GM18502 (cell line): ENCODE results near the gene SDC3.

ENCODE experiments used
- ATAC-seq: cut with Tn5 transposase; IDR thresholded peaks from one replicate; pipeline ENCODE4 v1.9.1; 2021; ENCODE audit warnings: mild to moderate bottlenecking; ENCODE audit not compliant: unreplicated experiment, poor library complexity

Gene SDC3

GRCh38 chr1:30893776-30894507 is 14.6 kb downstream of the SDC3 start:
- no peak for ATAC-seq

GRCh38 chr1:30892671-30893073 is 15.9 kb downstream of the SDC3 start:
- ATAC-seq = no peak

GRCh38 chr1:30891227-30891552 is 17.4 kb downstream of the SDC3 start:
- ATAC-seq = no peak

- ATAC-seq = no peak
Measured at GRCh38 chr1:30890502-30891226, 17.9 kb downstream of the SDC3 start.

GRCh38 chr1:30889511-30889910 is 19.0 kb downstream of the SDC3 start:
- no peak for ATAC-seq

- ATAC-seq = no peak
Measured at GRCh38 chr1:30888975-30889374, 19.6 kb downstream of the SDC3 start.

- no peak for ATAC-seq
Measured at GRCh38 chr1:30888391-30888790, 20.2 kb downstream of the SDC3 start.

GRCh38 chr1:30887485-30888315 is 20.9 kb downstream of the SDC3 start:
- no peak for ATAC-seq

GRCh38 chr1:30886710-30887428 is 21.7 kb downstream of the SDC3 start:
- no peak for ATAC-seq

- no peak for ATAC-seq
Measured at GRCh38 chr1:30885570-30886522, 22.7 kb downstream of the SDC3 start.

- ATAC-seq = no peak
Measured at GRCh38 chr1:30884723-30885122, 23.8 kb downstream of the SDC3 start.

- ATAC-seq = no peak
Measured at GRCh38 chr1:30883389-30884172, 25.0 kb downstream of the SDC3 start.

GRCh38 chr1:30882678-30883388 is 25.7 kb downstream of the SDC3 start:
- no peak for ATAC-seq

GRCh38 chr1:30881319-30882181 is 27.0 kb downstream of the SDC3 start:
- peak; percentile 52 for ATAC-seq

GRCh38 chr1:30880678-30881318 is 27.8 kb downstream of the SDC3 start:
- no peak for ATAC-seq

- ATAC-seq = no peak
Measured at GRCh38 chr1:30879940-30880677, 28.4 kb downstream of the SDC3 start.
